PFSK-1 (cell line): ENCODE measurements around the gene ANO10.

Source experiments
- FOXP2 ChIP-seq: optimal IDR thresholded peaks from 2 replicates; pipeline ENCODE3; 2011; ENCODE audit warnings: borderline replicate concordance, control low read depth, inconsistent platforms; ENCODE audit not compliant: insufficient read depth; ENCODE audit errors: extremely low read length, extremely low read depth
- POLR2AphosphoS5 ChIP-seq: IDR thresholded peaks from 2 replicates; pipeline ENCODE4 v1.6.1; 2012; ENCODE audit warnings: low read depth, mild to moderate bottlenecking, control low read depth, low read length, moderate library complexity
- SIN3A ChIP-seq: IDR thresholded peaks from 2 replicates; pipeline ENCODE4 v1.6.1; 2012; ENCODE audit warnings: mild to moderate bottlenecking, low read length, moderate library complexity, borderline replicate concordance; ENCODE audit not compliant: insufficient read depth
- TAF1 ChIP-seq: IDR thresholded peaks from 2 replicates; pipeline ENCODE4 v1.6.1; 2012; ENCODE audit warnings: low read length, control low read depth, borderline replicate concordance; ENCODE audit not compliant: insufficient read depth
- TF ChIP-seq, protein P1 (sequence below), 2 experiments: IDR thresholded peaks; 2 replicates each; pipeline versions ENCODE4 v1.6.1 to v1.8.0; 2011 to 2012; ENCODE audit warnings: low read depth in 2 of 2, low read length in 2 of 2, control low read depth in 1 of 2, inconsistent platforms in 1 of 2, mild to moderate bottlenecking in 1 of 2, moderate library complexity in 1 of 2; ENCODE audit not compliant: insufficient read depth in 1 of 2

The ANO10 gene

DNA sequence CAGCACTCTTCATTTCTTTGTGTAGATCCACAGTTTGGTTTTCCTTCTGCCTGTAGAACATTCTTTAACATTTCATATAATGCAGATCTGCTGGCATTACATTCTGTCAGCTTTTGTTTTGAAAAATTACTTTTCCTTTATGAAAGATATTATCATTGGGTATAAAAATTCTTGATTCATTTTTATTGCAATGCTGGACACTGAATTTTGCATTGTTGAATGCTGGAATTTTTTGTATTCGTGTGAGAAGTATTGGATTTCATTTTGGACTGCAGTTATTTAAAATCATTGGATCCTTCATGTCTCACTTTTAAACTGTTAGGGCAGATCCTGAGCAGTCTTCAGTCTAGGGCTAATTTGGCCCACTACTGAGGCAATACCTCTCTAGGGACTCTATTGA lies 268.4 kb downstream of the ANO10 start:
- no peak for TF ChIP-seq TAF1
- no peak for TF ChIP-seq POLR2AphosphoS5

DNA sequence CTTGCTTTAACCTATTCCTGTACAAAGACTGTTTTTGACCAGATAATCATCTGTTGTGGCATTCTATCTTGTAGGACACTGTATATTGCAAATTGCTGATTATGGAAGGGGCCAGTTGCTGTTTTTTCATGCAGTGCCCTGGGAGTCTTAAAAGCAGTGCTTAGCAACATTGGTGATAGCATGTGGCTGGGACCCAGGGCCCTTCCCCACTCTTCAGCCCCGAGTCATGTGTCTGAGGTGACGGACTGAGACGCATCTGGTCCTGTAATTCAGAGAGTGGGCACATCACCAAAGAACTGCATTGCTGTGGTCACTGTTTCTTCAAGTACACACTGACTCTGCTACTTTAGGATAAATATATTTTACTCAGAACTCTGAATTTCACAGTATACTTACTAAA lies 272.1 kb downstream of the ANO10 start:
- TF ChIP-seq TAF1 (no peak), FOXP2 (no peak)

DNA sequence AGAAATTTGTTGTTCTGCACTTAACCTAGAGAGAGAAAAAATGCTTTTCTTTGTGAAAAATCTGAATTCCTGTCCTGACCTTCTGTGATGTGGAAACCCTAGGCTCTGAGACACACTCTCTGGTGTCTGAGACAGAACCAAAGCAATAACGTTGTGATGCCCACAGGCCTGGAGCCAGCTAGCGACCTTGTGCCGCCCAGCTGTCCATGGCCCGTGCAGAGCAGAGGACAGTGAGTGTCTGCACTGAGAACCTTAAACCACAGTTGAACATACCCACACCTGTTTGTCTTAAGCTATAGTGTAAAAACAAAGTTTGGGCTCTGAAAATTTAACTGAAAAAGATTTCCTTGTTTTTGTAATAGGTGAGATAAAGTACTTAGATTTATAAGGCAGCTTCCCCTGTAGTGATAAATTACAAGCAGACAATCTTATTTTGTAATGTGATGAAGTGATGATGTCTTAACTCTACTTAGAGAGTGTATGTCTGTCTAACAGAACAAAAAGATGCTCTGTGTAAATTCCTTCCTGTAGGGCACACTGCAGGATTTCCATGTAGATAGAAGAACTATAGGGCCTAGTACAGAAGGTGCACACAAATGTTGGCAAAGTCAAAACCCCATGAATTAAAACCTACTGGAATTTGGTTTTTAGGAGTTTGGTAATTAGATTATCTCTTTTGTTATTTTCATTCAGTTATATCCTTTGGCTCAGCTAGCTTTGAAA lies 272.8 kb downstream of the ANO10 start:
- TF ChIP-seq POLR2AphosphoS5: no peak
- TF ChIP-seq, protein P1, sequence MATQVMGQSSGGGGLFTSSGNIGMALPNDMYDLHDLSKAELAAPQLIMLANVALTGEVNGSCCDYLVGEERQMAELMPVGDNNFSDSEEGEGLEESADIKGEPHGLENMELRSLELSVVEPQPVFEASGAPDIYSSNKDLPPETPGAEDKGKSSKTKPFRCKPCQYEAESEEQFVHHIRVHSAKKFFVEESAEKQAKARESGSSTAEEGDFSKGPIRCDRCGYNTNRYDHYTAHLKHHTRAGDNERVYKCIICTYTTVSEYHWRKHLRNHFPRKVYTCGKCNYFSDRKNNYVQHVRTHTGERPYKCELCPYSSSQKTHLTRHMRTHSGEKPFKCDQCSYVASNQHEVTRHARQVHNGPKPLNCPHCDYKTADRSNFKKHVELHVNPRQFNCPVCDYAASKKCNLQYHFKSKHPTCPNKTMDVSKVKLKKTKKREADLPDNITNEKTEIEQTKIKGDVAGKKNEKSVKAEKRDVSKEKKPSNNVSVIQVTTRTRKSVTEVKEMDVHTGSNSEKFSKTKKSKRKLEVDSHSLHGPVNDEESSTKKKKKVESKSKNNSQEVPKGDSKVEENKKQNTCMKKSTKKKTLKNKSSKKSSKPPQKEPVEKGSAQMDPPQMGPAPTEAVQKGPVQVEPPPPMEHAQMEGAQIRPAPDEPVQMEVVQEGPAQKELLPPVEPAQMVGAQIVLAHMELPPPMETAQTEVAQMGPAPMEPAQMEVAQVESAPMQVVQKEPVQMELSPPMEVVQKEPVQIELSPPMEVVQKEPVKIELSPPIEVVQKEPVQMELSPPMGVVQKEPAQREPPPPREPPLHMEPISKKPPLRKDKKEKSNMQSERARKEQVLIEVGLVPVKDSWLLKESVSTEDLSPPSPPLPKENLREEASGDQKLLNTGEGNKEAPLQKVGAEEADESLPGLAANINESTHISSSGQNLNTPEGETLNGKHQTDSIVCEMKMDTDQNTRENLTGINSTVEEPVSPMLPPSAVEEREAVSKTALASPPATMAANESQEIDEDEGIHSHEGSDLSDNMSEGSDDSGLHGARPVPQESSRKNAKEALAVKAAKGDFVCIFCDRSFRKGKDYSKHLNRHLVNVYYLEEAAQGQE (IDR thresholded peaks at IDR 0.05; ENCODE audit: insufficient read depth in 1 of 2, low read depth in 2 of 2, low read length in 2 of 2): no peak
- TF ChIP-seq SIN3A: no peak
- no peak for TF ChIP-seq TAF1
- TF ChIP-seq FOXP2: no peak

DNA sequence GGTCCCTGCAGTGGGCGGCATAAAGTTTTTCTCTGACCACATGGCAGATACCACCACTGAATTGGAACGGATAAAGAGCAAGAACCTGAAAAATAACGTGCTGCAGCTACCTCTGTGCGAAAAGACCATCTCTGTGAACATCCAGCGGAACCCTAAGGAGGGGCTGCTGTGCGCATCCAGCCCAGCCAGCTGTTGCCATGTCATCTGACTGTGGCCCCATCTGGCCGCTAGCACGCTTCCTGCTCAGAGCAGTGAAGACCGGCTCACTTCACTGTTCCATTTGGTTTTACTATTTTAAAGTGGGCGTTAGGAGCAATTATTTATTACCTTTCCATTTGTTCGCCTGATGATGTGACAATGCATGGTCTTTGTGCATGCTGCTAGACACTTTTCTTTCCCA lies 273.5 kb downstream of the ANO10 start:
- TF ChIP-seq FOXP2 (no peak), SIN3A (no peak), POLR2AphosphoS5 (no peak), TAF1 (no peak)
- TF ChIP-seq, protein P1 (IDR thresholded peaks at IDR 0.05; ENCODE audit: insufficient read depth in 1 of 2, low read depth in 2 of 2, low read length in 2 of 2): no peak

DNA sequence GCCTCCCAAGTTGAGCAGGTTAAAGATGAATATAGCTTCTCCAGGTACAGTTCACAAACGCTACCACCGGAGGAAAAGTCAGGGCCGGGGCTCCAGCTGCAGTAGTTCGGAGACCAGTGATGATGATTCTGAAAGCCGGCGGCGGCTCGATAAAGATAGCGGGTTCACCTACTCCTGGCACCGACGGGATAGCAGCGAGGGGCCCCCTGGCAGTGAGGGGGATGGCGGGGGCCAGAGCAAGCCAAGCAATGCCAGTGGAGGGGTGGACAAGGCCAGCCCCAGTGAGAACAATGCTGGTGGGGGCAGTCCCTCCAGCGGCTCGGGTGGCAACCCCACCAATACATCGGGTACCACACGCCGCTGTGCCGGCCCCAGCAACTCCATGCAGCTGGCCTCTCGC lies 274.0 kb downstream of the ANO10 start:
- no peak for TF ChIP-seq SIN3A
- TF ChIP-seq, protein P1 (IDR thresholded peaks at IDR 0.05; ENCODE audit: insufficient read depth in 1 of 2, low read depth in 2 of 2, low read length in 2 of 2): no peak
- no peak for TF ChIP-seq FOXP2

DNA sequence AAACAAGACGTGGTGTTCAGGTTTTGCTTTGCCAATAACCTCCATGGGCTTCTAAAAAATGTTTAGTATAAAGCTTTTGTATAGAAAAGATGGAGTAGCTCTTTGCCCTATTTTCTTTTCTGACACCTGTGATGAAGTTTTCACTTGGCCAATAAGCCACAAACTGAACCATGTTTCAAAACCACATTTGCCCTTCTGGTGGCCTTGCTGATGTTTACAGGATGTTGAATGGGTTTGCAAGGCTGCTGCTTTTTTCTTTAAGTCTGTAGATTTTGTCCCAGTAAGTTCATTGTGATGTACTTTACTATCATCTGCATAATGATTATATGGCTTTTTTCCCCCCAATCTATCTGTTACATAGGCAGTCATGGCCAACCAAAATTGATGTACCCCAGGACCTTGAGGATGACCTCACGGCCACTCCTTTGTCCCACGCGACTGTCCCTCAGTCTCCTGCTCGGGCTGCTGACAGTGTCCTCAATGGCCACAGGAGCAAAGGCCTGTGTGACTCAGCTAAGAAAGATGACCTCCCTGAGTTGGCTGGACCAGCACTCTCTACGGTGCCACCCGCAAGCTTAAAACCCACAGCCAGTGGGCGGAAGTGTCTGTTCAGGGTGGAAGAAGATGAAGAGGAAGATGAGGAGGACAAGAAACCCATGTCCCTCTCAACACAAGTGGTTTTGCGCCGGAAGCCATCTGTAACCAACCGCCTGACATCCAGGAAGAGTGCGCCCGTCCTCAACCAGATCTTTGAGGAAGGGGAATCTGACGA lies 274.6 kb downstream of the ANO10 start:
- TF ChIP-seq TAF1 (no peak), FOXP2 (no peak), SIN3A (no peak), POLR2AphosphoS5 (no peak)
- TF ChIP-seq, protein P1 (IDR thresholded peaks at IDR 0.05; ENCODE audit: insufficient read depth in 1 of 2, low read depth in 2 of 2, low read length in 2 of 2): no peak
